Measurements from ENCODE around the gene PLTP. TPM values are rescaled to one million over a fixed set of nuclear protein-coding genes. Genes with fewer than 3 reads are reported as not detected.
A peak's percentile ranks its signal among the peaks of the same experiment; 100 is the strongest.

The PLTP gene
- total and polyA plus RNA-seq, 2 of the 13 experiments (the other 11 are each of a cell fraction or from before 2014, with no cell fraction given) = 16.9 to 28.6 TPM

DNA sequence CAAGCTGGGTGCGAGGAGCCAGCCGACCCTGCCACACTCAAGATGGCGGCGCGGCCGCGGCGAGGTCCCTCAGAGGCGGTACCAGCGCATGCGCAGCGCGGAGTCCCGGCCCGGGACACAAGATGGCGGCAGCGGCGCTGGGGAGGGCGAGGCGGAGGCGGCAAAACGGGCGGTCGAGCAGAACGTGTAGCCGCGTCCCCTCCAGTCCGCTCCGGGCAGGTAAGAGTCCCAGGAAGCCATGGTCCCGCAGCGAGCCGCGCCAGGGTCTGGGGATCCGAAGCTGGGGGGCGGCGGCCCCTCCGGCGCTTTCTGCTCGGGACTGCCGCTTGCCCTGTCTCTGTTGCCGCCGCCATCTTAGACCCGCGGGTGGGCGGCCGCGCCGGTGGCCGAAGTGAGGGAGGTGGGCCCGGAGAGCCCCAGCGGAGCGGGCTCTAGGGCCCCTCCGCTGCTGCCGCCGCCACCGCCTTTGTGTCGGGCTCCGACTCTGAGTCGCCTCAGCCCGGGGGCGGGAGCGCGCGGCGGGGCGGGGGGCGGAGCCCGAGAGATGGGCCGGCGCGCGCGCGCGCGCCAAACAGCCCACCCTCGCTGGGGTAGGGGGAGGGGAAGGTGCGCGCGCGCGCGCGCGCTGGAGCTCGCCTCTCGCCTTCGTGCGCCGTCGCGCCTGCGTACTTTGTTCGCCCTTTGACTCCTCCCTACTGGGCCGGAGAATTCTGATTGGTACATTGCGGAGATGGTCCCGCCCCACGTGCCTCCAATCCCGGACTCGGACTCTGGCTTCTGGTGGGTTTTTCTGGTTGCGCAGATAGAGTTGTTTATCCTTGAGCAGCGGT lies 22.8 kb upstream of the PLTP start, which contains the start of gene PCIF1 (continued):
- TF ChIP-seq, protein P1, sequence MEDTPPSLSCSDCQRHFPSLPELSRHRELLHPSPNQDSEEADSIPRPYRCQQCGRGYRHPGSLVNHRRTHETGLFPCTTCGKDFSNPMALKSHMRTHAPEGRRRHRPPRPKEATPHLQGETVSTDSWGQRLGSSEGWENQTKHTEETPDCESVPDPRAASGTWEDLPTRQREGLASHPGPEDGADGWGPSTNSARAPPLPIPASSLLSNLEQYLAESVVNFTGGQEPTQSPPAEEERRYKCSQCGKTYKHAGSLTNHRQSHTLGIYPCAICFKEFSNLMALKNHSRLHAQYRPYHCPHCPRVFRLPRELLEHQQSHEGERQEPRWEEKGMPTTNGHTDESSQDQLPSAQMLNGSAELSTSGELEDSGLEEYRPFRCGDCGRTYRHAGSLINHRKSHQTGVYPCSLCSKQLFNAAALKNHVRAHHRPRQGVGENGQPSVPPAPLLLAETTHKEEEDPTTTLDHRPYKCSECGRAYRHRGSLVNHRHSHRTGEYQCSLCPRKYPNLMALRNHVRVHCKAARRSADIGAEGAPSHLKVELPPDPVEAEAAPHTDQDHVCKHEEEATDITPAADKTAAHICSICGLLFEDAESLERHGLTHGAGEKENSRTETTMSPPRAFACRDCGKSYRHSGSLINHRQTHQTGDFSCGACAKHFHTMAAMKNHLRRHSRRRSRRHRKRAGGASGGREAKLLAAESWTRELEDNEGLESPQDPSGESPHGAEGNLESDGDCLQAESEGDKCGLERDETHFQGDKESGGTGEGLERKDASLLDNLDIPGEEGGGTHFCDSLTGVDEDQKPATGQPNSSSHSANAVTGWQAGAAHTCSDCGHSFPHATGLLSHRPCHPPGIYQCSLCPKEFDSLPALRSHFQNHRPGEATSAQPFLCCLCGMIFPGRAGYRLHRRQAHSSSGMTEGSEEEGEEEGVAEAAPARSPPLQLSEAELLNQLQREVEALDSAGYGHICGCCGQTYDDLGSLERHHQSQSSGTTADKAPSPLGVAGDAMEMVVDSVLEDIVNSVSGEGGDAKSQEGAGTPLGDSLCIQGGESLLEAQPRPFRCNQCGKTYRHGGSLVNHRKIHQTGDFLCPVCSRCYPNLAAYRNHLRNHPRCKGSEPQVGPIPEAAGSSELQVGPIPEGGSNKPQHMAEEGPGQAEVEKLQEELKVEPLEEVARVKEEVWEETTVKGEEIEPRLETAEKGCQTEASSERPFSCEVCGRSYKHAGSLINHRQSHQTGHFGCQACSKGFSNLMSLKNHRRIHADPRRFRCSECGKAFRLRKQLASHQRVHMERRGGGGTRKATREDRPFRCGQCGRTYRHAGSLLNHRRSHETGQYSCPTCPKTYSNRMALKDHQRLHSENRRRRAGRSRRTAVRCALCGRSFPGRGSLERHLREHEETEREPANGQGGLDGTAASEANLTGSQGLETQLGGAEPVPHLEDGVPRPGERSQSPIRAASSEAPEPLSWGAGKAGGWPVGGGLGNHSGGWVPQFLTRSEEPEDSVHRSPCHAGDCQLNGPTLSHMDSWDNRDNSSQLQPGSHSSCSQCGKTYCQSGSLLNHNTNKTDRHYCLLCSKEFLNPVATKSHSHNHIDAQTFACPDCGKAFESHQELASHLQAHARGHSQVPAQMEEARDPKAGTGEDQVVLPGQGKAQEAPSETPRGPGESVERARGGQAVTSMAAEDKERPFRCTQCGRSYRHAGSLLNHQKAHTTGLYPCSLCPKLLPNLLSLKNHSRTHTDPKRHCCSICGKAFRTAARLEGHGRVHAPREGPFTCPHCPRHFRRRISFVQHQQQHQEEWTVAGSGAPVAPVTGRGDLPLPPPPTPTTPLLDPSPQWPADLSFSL (CRISPR knock-in tag; IDR thresholded peaks at IDR 0.05) = peak; percentile 75; the same call in 1 of the 2 replicates
- no peak; the same call in 1 of the 2 replicates for TF ChIP-seq ZSCAN30 (CRISPR knock-in tag; IDR thresholded peaks at IDR 0.05)
- TF ChIP-seq SRY (CRISPR knock-in tag; IDR thresholded peaks at IDR 0.05) = peak; percentile 97
- peak; percentile 84 for TF ChIP-seq ZNF724P (CRISPR knock-in tag; IDR thresholded peaks at IDR 0.05; ENCODE audit: borderline replicate concordance)
- TF ChIP-seq, protein P2, sequence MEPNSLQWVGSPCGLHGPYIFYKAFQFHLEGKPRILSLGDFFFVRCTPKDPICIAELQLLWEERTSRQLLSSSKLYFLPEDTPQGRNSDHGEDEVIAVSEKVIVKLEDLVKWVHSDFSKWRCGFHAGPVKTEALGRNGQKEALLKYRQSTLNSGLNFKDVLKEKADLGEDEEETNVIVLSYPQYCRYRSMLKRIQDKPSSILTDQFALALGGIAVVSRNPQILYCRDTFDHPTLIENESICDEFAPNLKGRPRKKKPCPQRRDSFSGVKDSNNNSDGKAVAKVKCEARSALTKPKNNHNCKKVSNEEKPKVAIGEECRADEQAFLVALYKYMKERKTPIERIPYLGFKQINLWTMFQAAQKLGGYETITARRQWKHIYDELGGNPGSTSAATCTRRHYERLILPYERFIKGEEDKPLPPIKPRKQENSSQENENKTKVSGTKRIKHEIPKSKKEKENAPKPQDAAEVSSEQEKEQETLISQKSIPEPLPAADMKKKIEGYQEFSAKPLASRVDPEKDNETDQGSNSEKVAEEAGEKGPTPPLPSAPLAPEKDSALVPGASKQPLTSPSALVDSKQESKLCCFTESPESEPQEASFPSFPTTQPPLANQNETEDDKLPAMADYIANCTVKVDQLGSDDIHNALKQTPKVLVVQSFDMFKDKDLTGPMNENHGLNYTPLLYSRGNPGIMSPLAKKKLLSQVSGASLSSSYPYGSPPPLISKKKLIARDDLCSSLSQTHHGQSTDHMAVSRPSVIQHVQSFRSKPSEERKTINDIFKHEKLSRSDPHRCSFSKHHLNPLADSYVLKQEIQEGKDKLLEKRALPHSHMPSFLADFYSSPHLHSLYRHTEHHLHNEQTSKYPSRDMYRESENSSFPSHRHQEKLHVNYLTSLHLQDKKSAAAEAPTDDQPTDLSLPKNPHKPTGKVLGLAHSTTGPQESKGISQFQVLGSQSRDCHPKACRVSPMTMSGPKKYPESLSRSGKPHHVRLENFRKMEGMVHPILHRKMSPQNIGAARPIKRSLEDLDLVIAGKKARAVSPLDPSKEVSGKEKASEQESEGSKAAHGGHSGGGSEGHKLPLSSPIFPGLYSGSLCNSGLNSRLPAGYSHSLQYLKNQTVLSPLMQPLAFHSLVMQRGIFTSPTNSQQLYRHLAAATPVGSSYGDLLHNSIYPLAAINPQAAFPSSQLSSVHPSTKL (CRISPR knock-in tag; IDR thresholded peaks at IDR 0.05) = peak; percentile 6; the same call in 1 of the 2 replicates
- peak; percentile 88; the same call in 1 of the 2 replicates for TF ChIP-seq RELA (CRISPR knock-in tag; IDR thresholded peaks at IDR 0.05)
- TF ChIP-seq ZMYM2 (CRISPR knock-in tag; IDR thresholded peaks at IDR 0.05) = no peak
- TF ChIP-seq ZNF501 (CRISPR knock-in tag; IDR thresholded peaks at IDR 0.05) = peak; percentile 76
- no peak; the same call in none of the 2 replicates for TF ChIP-seq HOXA9 (CRISPR knock-in tag; IDR thresholded peaks at IDR 0.05; ENCODE audit: borderline replicate concordance)
- peak; percentile 23; the same call in 1 of the 2 replicates for TF ChIP-seq HNF4G (IDR thresholded peaks at IDR 0.05; ENCODE audit: borderline replicate concordance, low read depth, low read length)
- peak; percentile 88; the same call in 1 of the 2 replicates for TF ChIP-seq HNF4G (CRISPR knock-in tag; IDR thresholded peaks at IDR 0.05; ENCODE audit: borderline replicate concordance, low read depth)
- TF ChIP-seq CHCHD3 (CRISPR knock-in tag; IDR thresholded peaks at IDR 0.05) = peak; percentile 95
- peak; percentile 89; the same call in 1 of the 2 replicates for TF ChIP-seq ZNF619 (CRISPR knock-in tag; IDR thresholded peaks at IDR 0.05)
- 0 out of 2 replicates have a peak, but pooled peaks have one; percentile 84 for TF ChIP-seq ZNF780A (CRISPR knock-in tag; IDR thresholded peaks at IDR 0.05)
- TF ChIP-seq TEAD2 (CRISPR knock-in tag; IDR thresholded peaks at IDR 0.05) = peak; percentile 4
- TF ChIP-seq, protein P3, sequence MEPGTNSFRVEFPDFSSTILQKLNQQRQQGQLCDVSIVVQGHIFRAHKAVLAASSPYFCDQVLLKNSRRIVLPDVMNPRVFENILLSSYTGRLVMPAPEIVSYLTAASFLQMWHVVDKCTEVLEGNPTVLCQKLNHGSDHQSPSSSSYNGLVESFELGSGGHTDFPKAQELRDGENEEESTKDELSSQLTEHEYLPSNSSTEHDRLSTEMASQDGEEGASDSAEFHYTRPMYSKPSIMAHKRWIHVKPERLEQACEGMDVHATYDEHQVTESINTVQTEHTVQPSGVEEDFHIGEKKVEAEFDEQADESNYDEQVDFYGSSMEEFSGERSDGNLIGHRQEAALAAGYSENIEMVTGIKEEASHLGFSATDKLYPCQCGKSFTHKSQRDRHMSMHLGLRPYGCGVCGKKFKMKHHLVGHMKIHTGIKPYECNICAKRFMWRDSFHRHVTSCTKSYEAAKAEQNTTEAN (CRISPR knock-in tag; conservative IDR thresholded peaks at IDR 0.05) = no peak; the same call in 1 of the 2 replicates
- peak; percentile 66; the same call in 1 of the 2 replicates for TF ChIP-seq SP1 (IDR thresholded peaks at IDR 0.05)
- peak; percentile 100 for TF ChIP-seq SP1 (CRISPR knock-in tag; IDR thresholded peaks at IDR 0.05)

Data from HepG2 (cell line).